GM21717 (cell line): ENCODE data around the gene FRMD4B.

Experiments
- ATAC-seq: cut with Tn5 transposase; IDR thresholded peaks from one replicate; pipeline ENCODE4 v1.9.1; 2021; ENCODE audit warnings: mild to moderate bottlenecking, moderate library complexity; ENCODE audit not compliant: unreplicated experiment

Gene FRMD4B

DNA sequence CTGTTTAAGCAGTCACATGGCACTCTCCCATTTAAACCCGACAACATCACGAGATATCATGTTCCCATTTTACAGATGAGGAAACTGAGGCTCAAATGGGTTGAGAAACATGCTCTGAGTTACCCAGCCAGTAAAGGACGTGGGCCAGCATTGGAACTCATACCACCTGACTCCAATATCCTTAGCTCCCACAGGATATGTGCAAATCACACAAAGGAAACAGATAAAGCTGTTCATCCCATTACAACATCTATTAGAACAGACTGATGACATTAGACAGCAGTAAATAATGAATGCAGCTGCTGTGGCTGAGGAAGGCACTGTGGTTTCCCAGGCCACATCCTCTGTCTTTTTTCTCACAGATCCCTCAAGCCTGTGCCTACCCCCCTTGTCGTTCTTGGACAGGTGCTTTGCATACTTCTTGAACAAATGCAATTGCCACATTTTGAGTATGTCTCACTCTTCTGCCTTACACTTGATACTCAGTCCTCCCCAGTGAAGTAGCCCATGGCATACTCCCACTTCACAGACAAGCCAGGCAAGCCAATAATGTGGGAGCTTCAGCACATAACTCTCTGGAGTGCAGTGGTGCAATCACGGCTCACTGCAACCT is 17.7 kb downstream of the FRMD4B start:
- ATAC-seq: peak; percentile 100

DNA sequence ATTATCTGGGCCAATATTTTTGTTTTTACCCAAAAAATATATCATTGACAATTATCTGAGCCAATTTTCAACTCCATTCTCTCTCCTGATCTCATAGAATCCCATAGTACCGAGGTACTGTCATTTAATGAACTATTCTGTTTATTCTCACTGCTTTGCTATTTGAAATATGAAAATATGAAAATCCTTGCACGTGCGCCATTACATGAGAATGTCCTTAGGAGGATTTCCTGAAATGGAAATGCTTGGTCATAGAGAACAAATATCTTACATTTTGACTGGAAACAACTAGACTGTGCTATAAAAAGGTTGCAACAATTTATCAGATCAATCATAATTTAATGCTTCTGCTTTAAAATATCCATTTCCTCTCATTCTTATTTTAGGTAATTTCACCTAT is 18.3 kb downstream of the FRMD4B start:
- no peak for ATAC-seq

DNA sequence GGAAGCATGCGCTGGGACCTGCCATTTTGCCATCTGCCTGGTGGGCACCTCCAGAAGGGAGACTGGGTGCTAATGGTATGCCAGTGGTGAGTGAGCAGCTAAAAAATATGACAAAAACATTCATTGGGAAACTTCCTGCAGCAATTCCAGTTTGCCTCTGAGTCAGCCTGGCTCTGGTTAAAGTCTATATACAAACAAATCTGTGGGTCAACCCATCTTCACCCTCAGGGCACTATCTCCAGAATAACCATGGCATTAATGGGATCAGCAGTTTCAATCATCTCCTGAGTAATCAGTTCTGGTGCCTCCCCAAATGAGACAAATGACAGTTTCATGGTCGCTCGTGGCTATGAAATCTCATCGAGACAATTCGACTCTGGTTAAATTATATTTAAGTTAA is 21.5 kb downstream of the FRMD4B start:
- ATAC-seq: no peak

DNA sequence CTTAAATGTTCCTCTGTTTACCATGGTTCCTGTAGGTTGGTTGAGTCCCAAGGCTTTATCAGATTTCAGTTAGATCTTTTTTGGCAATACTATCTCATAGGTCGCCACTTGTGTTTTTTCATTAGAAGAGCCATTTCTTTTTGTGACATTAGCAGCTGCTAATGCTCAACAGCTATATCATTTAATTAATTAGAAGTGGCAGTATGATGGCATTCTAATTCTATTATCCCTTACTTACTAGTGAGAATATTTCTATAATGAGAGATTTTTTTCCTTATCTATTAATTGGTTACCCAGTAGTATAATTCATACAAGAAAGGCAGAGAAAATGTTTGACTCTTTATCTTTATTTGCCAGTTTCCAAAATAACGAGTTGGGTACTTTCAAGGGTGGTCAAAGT is 25.2 kb downstream of the FRMD4B start:
- no peak for ATAC-seq

DNA sequence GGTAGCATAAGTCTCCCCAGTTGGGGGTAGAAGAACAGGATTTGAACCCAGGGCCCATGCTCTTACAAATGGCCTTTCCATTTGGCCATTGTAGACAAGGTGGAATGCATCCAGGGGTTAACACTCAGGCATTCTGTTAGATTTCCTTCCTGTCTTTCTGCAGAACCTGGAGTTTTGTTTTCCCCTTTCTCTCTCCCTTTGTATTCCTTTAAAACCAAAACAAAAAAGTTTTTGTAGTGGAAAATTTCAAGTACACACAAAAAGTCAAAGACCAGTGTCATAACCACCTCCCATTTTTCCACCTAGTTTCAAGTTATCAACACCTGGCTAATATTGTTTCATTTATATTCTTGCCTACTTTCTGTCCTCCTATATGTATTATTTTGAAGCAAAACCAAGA is 26.0 kb downstream of the FRMD4B start:
- ATAC-seq: no peak

DNA sequence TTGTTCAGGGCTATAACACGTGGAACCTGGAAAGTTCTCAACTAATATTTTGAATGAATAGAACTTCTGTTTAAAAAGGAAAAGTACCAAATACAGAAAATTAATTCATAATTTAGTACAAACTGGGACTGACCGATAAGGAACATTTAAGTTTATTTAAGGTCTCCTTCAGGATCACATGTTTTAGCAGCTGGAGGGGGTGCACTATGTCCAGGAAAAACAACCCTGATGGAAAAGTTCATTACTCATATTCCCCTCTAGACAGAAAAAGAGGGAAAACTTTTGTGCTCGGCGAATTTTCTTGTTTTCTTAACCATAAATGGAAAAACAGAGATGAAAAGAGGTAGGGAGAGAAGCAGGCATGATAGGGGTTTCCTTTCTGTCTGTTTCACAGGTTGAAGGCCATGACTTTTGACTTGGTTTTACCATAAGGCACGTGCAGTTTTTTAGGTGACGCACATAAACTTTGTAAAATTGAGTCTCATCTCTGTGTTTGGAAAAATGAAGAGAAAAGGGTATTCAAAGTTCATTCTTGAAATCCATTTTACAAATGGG is 26.5 kb downstream of the FRMD4B start:
- no peak for ATAC-seq

DNA sequence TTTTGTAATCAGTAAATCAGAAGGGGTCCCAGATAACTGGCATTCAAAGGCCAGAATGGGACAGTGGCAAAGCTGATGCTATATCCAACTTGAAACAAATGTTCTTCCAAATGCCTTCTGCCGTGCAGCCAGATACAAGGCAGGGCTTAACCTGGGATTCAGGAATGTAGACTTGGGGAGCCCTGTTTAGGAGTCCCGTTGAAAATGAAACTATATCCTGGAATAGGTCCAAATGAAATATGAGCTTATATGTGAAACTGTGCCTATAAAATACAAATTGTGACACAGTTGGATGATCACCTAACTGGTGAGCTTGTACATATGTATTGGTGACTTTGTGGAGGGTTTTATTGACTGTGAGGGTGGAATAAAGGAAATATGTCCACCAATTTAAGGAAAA is 28.7 kb downstream of the FRMD4B start:
- ATAC-seq: no peak

DNA sequence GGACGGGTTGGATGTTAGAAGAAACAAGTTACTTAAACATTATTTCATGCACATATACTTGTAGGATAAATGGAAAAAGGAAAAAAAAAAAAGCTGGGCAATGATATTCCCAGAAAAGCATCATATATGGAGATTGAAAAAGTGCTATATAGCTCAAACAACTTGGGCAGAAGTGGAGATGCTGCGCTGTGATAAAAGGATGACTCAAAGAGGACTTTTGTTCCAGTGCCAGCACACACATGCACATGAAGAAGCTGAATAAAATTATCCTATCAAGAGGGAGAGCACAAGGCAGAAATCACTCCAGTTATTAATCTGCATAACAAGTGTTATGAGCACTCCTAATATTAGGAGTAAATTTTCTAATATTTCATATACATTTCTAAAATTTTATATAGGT is 30.9 kb downstream of the FRMD4B start:
- no peak for ATAC-seq

DNA sequence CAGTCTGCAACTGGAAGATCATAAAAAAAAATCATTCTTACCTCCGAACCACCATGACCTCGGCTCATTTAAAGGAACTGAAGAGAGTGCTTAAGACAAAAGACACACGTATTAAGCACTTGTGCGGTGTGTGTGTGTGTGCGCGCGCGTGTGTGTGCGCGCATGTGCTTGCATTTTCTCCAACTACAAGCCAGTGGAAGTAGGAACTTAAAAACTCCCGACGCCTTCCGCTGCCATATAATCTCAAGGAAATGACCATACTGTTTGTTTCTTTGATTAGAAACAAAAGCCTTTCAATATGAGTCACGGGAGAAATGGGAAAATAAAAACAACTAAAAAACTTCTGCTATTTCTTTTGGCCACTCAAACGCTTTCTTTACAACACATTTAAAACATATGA is 32.4 kb downstream of the FRMD4B start:
- ATAC-seq: no peak

DNA sequence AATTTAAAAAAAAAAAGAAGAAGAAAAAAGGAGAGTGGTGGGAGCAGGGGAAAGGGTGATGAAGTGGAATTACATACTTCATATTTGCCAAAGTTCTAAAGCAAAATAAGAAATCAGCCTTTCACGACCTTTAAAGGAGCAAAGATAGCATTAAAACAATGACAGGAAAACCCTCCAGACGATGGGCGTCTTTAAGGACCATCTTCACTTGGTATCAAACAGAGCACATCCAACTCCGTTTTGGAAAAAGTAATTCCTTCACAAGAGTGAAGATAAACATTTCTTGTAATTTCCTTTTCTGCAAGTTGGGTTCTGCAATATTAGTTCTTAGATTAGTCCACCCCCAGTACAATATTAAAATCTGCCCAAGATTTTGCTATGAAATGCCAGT is 32.8 kb downstream of the FRMD4B start:
- ATAC-seq: no peak

DNA sequence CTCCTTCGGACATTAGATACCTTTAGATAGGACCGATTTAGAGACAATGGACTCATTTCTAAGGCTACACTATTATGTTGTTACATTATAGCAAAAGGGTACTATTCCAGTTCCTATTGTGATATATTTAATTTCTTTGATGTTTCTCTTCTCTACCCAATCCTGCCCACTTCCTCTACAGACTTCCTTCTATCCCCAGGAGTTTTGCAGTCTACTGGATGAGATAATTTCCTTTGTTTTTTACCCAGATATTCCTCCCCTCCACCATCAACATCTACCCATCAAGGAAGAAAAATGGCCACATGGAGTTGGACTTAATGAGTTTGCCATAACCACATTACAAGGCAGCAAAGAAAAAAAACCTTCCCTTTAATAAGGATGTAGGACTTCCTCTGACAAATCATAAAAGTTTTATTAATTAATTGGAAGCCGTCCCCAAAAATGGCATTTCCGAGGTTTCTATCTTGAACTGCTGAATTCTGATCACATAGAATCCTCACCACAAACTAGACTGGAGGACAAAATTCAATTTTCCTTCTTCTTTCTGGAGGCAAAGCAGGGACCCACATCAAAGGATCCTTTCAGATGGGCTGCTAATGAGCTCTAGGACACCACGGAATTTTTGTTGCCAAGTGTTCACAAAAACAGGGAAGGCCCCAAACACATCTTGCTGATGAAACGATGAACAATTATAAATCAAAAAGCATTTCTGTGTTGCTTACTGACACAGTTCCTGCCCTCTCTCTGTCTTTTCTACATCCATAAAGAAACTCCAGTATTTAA is 33.4 kb downstream of the FRMD4B start:
- ATAC-seq: no peak

DNA sequence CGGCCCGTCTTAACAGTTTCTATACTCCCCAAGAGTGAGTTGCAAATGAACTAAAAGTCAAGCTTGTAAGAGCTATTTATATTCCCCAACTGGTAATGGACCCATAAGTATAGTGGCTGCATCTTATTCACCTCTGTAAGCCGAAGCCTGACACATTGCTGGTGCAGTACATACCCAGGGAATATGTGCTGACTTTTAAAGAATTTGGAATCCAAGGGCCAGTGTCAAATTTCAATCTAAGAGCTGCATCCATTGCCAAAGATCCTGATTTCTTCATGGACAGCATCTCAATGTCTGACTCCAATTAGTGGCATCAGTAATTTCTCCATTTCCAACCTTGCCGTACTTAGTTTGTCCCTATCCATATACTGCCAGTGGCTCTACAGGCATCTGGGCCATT is 42.0 kb downstream of the FRMD4B start:
- ATAC-seq: no peak

DNA sequence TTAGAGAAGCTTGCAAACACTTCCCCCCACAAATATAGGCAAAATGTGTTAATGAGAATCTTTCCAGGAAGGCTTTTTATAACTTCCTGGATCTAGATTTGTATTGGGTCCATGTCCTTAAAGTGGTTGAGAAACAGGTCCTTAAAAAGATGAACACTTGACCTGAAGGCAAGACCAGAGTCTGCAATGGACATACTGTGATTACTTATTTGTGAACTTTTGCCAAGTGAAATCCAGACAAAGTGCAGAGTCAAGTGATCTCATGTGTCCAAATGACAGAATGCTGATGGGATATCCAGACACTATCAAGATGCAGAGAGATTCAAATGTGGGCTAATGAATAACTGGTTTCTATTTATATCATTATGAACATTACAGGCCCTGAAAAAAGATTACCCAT is 43.8 kb downstream of the FRMD4B start:
- no peak for ATAC-seq

DNA sequence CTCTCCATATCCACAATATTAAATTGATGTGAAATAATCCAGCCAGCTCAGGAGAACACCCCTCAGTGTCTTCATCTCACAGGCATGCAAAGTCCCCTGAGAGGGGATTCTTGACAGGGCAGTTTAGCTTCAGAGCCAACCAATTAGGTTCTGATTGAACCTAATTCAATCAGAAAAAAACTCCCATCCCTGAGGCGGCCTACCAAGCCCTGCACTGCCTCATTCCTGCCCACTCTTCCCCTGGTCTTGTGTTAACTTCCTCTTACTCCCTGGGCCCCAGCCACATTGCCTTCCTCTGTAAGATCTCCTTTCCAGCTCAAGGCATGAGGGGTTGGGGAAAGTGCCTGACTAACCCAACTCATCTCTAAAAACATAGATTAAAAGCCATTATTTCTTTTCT is 46.1 kb downstream of the FRMD4B start:
- no peak for ATAC-seq

DNA sequence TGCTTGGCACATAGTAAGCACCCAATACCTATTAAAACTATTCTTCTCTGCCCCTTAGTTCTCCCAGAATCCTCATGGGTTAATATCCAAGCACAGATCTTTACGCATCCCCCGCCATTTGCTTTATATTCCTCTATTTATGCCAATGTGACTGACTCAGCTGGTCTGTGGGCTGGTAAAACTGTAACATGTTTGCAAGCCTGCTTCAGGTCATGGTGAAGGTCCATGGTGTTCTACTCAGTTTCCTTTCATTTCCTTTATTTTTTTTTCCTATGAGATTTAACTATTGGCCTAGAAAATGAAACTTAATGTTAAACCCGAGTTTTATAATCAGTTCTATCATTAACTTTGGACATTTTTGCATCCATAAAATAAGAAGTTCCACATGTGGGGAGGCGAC is 47.0 kb downstream of the FRMD4B start:
- ATAC-seq: no peak

DNA sequence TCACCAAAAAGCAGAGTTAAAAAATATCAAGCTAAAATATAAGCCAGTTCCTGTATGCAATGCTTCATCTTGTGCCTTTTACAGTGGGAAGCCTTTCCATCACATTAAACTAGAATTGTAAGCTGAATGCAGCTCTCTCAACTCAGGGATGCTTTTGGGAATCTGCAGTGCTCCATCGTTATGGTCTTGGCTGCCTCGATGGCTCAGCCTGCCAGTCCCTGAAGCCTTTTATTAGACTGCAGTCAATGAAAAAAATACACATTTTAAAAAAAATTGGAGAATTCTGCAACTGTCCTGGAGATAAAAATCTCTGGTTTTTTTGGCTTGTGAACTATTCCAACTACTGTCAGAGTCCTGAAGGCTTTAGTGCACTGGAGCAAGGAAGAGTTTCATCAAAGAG is 53.0 kb downstream of the FRMD4B start:
- ATAC-seq: no peak

DNA sequence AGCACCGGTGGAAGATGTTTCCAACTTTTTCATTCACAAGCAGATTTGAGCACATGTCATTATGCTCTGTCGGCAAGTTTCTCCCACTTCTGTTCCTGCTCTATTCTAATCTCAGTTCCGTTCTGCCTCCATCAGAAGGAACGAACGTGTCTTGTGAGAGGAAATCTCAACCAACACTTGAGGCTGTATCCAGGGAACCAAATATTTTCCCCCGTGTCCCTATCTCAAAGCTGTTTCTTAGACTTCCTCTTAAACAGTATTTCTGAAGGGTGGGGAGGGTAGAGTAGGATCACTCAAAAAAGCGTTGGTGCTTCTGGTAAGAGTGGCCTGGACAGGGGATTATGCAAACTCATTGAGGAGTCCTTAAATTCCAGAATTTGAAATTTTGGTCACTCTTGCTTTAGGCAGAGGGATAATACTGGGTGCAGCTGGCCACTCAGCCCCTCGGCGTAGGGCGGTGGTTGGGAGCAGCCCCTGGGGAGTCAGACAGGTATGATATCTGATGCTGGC is 54.9 kb downstream of the FRMD4B start:
- ATAC-seq: no peak

DNA sequence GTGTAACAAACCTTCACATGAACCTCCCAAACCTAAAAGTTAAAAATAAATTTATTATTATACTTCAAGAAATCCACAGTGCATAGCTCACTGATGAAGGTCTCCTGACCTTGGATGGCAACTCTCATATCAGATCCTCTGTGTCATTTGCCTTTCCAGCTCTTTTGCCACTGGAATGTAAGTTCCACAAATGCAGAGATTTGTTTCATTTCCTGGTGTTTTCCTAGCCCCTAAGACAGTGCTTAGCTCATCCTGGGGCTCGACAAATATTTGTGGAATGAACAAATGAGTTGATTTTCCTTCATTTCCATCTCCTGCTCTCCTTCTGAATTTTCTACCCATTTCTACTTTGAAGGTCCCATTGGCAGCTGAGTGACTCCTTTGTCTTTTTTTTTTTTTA is 56.0 kb downstream of the FRMD4B start:
- ATAC-seq: no peak

DNA sequence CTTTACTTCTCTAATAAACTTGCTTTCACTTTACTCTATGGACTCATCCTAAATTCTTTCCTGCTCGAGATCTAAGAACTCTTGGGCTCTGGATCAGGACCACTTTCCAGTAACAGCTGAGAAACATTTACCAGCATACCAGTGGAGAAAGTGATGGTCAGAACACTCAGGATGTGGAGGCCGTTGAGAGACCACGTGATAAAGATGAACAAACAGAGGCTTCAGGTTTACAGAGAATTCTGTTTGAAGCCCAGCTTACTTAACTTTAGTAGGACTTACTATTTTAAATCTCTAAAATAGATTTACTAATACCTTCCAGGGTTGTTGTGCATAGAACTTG is 57.0 kb downstream of the FRMD4B start:
- no peak for ATAC-seq

DNA sequence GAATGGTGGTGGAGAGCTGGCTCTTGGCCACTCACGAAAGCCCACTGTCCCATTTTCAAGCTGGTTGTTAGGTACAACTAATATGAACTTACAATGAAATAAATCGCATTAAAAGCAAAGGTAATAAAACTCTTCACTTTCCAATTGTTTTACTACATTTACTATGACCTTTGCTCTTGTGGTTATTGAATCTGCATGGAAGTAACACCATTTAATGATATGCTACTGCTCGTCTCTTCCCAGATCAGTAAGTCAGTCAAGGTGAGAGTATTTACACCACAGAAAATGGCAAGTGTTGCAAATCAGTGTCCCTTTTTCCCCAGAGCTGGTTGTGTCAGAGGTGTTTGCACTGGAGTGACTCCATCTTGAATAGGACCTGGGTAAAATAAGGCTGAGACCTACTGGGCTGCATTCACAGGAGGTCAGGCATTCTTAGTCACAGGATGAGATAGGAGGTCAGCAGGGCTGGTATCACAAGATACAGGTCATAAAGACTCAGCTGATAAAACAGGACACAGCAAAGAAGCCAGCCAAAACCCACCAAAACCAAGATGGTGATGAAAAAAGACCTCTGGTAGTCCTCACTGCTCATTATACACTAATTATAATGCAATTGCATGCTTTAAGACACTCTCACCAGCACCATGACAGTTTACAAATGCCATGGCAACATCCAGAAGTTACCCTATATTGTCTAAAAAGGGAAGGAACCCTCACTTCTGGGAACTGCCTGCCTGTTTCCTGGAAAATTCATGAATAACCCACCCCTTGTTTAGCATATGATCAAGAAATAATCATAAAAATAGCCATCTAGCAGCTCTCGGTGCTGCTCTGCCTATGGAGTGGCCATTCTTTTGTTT is 57.6 kb downstream of the FRMD4B start:
- ATAC-seq: no peak

DNA sequence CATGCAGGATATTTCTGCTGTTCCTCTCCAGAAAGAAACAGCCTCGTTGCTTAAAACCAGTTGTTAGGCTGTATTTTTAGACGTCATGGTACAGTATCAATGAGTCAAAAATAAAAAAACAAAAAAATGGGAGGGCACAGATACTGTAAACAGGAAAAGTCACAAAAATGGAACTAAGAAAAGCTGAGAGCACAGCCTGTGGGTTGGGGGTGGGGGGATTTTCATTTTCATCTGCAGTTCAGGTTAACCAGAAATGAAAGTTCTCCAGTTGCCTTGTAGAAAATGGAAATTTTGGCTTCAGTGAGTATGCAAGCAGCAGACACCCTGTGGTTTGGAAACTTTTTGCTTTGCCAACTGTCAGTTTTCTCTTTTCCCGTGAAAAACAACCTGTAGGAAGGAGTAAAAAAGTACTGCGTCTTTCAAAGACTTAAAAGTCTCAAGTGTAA is 59.0 kb downstream of the FRMD4B start:
- peak; percentile 91 for ATAC-seq
